Spleen (tissue), 11 donors: ENCODE measurements around the gene TAS2R50. TPM values are rescaled to one million over a fixed set of nuclear protein-coding genes. Genes with fewer than 3 reads are reported as not detected.

ENCODE experiments used
- DNase-seq: peaks from one replicate; pipeline ENCODE4 v3.0.0-alpha.2; 2020
- H3K27ac ChIP-seq, 8 donors: fragments of 200-600 bp; sonication (generic) in 7 of 8; 1 replicate in 4 of 8; 2 replicates in 4 of 8; pipeline versions ENCODE4 v1.5.0 to v1.8.0; 2016 to 2021; ENCODE audit warnings: inconsistent platforms in 4 of 8, mild to moderate bottlenecking in 4 of 8, moderate library complexity in 1 of 8
- H3K27me3 ChIP-seq, 7 donors: fragments of 200-600 bp; sonication (generic) in 6 of 7; replicated peaks in 1 of 7; 1 replicate in 4 of 7; 2 replicates in 3 of 7; pipeline versions ENCODE4 v1.5.0 to v1.8.0; 2016 to 2021; ENCODE audit warnings: inconsistent platforms in 3 of 7, mild to moderate bottlenecking in 1 of 7
- H3K36me3 ChIP-seq, 6 donors: fragments of 200-600 bp; sonication (generic) in 5 of 6; 1 replicate in 4 of 6; 2 replicates in 2 of 6; pipeline versions ENCODE4 v1.5.0 to v1.8.0; 2016 to 2021; ENCODE audit warnings: inconsistent platforms in 2 of 6
- H3K4me1 ChIP-seq, 6 donors: fragments of 200-600 bp; sonication (generic) in 5 of 6; 1 replicate in 3 of 6; 2 replicates in 3 of 6; pipeline versions ENCODE4 v1.5.0 to v1.8.0; 2016 to 2021; ENCODE audit warnings: inconsistent platforms in 3 of 6
- H3K4me3 ChIP-seq, 8 donors: fragments of 200-600 bp; sonication (generic) in 7 of 8; 1 replicate in 4 of 8; 2 replicates in 4 of 8; pipeline versions ENCODE4 v1.5.0 to v1.8.0; 2016 to 2021; ENCODE audit warnings: inconsistent platforms in 4 of 8, mild to moderate bottlenecking in 4 of 8, moderate library complexity in 2 of 8
- H3K9me3 ChIP-seq, 8 donors: fragments of 200-600 bp; sonication (generic) in 7 of 8; 1 replicate in 4 of 8; 2 replicates in 4 of 8; pipeline versions ENCODE4 v1.5.0 to v1.8.0; 2016 to 2021; ENCODE audit warnings: inconsistent platforms in 4 of 8
- POLR2A ChIP-seq, 3 donors: fragments of 450-650 bp; IDR thresholded peaks; one replicate each; pipeline ENCODE4 v1.5.1; 2017; ENCODE audit warnings: antibody characterized with exemption in 3 of 3, mild to moderate bottlenecking in 1 of 3
- POLR2AphosphoS5 ChIP-seq, 3 donors: sonication (generic); formaldehyde crosslinking; IDR thresholded peaks; one replicate each; pipeline ENCODE4 v1.5.1; 2017; ENCODE audit warnings: antibody characterized with exemption in 3 of 3
- WGBS, 5 donors: extraction: QIAGEN DNeasy Blood & Tissue Kit in 3 of 5; methylation state at CpG; one replicate each; pipeline versions ENCODE4 v1.1.5 to v1.1.7; 2013 to 2018; 5-methylcytosine and 5-hydroxymethylcytosine counted together
- intact Hi-C: fragments of 100-400 bp; cut with DNase I; formaldehyde crosslinking; loops from one replicate; pipeline ENCODE4 v1.15.0; 2023; ENCODE audit warnings: low total_unique reads
- polyA plus RNA-seq, 3 donors: library from polyadenylated mRNA; stranded (reverse); fragments of 200-250 nt; gene quantifications; one replicate each; pipeline ENCODE4 v1.2.1, GENCODE V29; 2013
- total RNA-seq, 7 donors: library from RNA; depleted of rRNA in 3 of 7; stranded (reverse); fragments of >200 nt in 3 of 7; fragmentation: NEBNext Ultra II Directional in 4 of 7; extraction: Animal tissue kit (Norgen Biotek cat#: 25700) in 4 of 7; gene quantifications; one replicate each; pipeline versions ENCODE4 v1.1.0 to v1.2.1, GENCODE V29; 2016 to 2021
- TF ChIP-seq, protein P1 (sequence below), 11 experiments: fragments of 200-600 bp in 7 of 11; fragments of 450-650 bp in 4 of 11; sonication (generic) in 4 of 11; IDR thresholded peaks in 8 of 11; conservative IDR thresholded peaks in 3 of 11; 1 replicate in 7 of 11; 2 replicates in 4 of 11; pipeline versions ENCODE4 v1.4.0 to v1.8.0; 2016 to 2021; ENCODE audit warnings: antibody characterized with exemption in 11 of 11, inconsistent platforms in 4 of 11, mild to moderate bottlenecking in 1 of 11
- donor health status: healthy with polysubstance abuse.
- donor health status: DM: no; HTN: no; CAD: no; lungs with moderate emphysema.
- donor health status: DM: no; HTN: no; CAD: no.
- donor health status: Bipolar disorder and iron deficiency.
- donor health status: healthy.
- donor health status: DM: no; HTN: no; CAD: no.
- donor health status: DM: yes; HTN: yes; CAD: no.

Gene TAS2R50
- total and polyA plus RNA-seq, 10 donors: 0.10 to 7.1 (median 4.3) TPM; not detected in 2

DNA sequence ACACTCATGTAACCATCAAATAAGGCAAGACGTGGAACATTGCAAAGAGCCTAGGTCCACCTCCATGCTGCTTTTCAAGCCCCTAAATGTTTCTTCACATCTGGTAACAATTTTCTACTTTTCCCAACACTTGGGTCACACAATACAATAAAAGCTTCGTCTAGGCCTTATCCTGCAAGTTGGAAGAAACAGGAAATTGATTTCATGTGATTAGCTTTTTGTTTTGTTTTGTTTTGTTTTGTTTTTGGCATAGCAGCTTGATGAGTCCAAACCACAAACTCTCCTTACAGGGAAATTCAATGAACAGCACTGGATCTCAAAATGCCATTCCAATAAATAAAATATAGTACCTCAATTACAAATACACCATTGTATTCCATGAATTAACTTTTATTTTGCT, 19.3 kb downstream of the TAS2R50 start:
- Histone ChIP-seq H3K4me1 (no peaks in the 10 kb centered on the region), H3K36me3 (peaks cover 0 to 8% (median 0%) of the 10 kb centered on the region in 6 donors), H3K27ac (no peak overlapping the region), H3K4me3 (no peak overlapping the region), H3K9me3 (no peaks in the 10 kb centered on the region), H3K27me3 (no peaks in the 10 kb centered on the region)
- TF ChIP-seq, protein P1, sequence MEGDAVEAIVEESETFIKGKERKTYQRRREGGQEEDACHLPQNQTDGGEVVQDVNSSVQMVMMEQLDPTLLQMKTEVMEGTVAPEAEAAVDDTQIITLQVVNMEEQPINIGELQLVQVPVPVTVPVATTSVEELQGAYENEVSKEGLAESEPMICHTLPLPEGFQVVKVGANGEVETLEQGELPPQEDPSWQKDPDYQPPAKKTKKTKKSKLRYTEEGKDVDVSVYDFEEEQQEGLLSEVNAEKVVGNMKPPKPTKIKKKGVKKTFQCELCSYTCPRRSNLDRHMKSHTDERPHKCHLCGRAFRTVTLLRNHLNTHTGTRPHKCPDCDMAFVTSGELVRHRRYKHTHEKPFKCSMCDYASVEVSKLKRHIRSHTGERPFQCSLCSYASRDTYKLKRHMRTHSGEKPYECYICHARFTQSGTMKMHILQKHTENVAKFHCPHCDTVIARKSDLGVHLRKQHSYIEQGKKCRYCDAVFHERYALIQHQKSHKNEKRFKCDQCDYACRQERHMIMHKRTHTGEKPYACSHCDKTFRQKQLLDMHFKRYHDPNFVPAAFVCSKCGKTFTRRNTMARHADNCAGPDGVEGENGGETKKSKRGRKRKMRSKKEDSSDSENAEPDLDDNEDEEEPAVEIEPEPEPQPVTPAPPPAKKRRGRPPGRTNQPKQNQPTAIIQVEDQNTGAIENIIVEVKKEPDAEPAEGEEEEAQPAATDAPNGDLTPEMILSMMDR (IDR thresholded peaks at IDR 0.05 in 8 of 11, conservative IDR thresholded peaks at IDR 0.05 in 3 of 11): no peak
- TF ChIP-seq POLR2AphosphoS5 (IDR thresholded peaks at IDR 0.05) (no peak), POLR2A (IDR thresholded peaks at IDR 0.05) (no peak)
- intact Hi-C loops: no loop called here
- 68 to 86% (median 72%) methylated on average over 2 of the region's 2 CpGs for WGBS, 5 donors
- no peak for DNase-seq

DNA sequence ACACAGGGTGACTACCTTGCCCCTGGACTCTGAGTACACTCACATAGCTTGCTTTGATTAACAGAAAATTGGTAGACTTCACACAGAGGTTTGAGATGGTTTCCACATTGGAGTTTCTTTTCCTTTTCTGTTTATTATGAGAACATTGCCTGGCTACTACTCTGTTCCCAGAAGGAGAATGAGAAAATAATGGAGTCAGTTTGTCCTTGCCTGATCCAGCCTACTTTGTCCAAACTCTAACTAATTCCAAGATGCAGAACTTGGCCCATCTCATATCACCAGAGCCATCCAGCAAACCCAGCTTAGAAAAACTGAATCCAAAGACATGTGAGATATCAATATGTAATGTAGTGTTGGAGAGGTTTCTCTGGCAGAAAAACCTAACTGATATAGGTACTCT, 20.4 kb downstream of the TAS2R50 start:
- Histone ChIP-seq H3K4me1 (no peaks in the 10 kb centered on the region), H3K36me3 (peaks cover 0 to 8% (median 0%) of the 10 kb centered on the region in 6 donors), H3K27me3 (no peaks in the 10 kb centered on the region), H3K4me3 (no peak overlapping the region), H3K27ac (no peak overlapping the region), H3K9me3 (no peaks in the 10 kb centered on the region)
- DNase-seq: no peak
- intact Hi-C loops: no loop called here
- TF ChIP-seq POLR2A (IDR thresholded peaks at IDR 0.05) (no peak), POLR2AphosphoS5 (IDR thresholded peaks at IDR 0.05) (no peak)
- TF ChIP-seq, protein P1 (IDR thresholded peaks at IDR 0.05 in 8 of 11, conservative IDR thresholded peaks at IDR 0.05 in 3 of 11): no peak

DNA sequence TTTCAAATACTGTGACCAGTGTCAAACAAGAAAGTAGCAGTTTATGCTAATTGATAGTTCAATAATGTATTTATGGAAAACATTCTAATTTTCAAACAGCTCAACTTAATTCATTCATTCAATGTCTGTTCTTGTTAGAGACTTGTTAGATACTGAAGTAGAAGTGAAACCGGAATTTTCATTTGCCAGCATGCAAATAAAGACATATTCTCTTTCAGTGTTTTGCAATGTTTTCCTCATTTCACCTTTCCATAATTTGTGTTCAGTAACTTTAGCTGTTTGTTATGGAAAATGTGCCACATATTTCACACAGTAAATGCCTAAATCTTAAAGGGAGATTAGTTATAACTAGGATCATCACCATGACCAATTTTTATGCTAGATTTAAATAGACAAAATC, 21.2 kb downstream of the TAS2R50 start:
- no peaks in the 10 kb centered on the region for H3K27me3 ChIP-seq
- TF ChIP-seq, protein P1 (IDR thresholded peaks at IDR 0.05 in 8 of 11, conservative IDR thresholded peaks at IDR 0.05 in 3 of 11): no peak
- TF ChIP-seq POLR2AphosphoS5 (IDR thresholded peaks at IDR 0.05): no peak
- TF ChIP-seq POLR2A (IDR thresholded peaks at IDR 0.05): no peak
- H3K4me3 ChIP-seq: no peak overlapping the region
- intact Hi-C loops: no loop called here
- no peak overlapping the region for H3K27ac ChIP-seq
- no peaks in the 10 kb centered on the region for H3K9me3 ChIP-seq
- no peak for DNase-seq
- H3K4me1 ChIP-seq: peaks cover 0 to 8% (median 0%) of the 10 kb centered on the region in 6 donors
- peaks cover 0 to 8% (median 0%) of the 10 kb centered on the region in 6 donors for H3K36me3 ChIP-seq
- 90 to 100% (median 92%) methylated on average over 1 of the region's 1 CpG for WGBS, 5 donors

DNA sequence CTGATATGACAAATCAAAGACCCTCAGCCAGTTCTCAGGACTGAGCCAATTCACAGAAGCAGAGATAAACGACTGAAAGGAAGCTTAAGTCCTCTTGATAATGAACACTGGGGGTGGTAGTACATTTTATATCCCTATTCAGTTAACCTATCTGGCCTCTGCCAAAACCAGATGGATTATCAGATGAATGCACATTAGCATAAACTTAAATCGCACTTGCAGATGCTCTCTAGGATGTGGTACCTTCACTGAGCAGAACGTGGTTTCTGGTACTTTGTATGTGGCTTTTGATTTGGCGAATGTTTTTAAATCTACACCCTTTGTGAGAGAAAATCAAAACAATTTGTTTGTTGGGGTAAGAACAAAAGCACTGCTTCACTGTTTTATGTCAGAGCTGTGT, 26.5 kb downstream of the TAS2R50 start:
- intact Hi-C loops: no loop called here
- Histone ChIP-seq H3K4me1 (peaks cover 0 to 18% (median 0%) of the 10 kb centered on the region in 6 donors), H3K9me3 (peaks cover 0 to 22% (median 7%) of the 10 kb centered on the region in 8 donors), H3K4me3 (no peak overlapping the region), H3K27me3 (no peaks in the 10 kb centered on the region), H3K36me3 (no peaks in the 10 kb centered on the region), H3K27ac (no peak overlapping the region)
- WGBS, 5 donors: 43 to 57% (median 48%) methylated on average over 4 of the region's 4 CpGs
- TF ChIP-seq POLR2A (IDR thresholded peaks at IDR 0.05) (no peak), POLR2AphosphoS5 (IDR thresholded peaks at IDR 0.05) (no peak)
- TF ChIP-seq, protein P1 (IDR thresholded peaks at IDR 0.05 in 8 of 11, conservative IDR thresholded peaks at IDR 0.05 in 3 of 11): no peak
- no peak for DNase-seq
